HepG2 (cell line): ENCODE data around the gene DUSP9. TPM values are rescaled to one million over a fixed set of nuclear protein-coding genes. Genes with fewer than 3 reads are reported as not detected.
A peak's percentile ranks its signal among the peaks of the same experiment; 100 is the strongest.

Experiments used
- FOXA3 ChIP-seq: IDR thresholded peaks from 2 replicates; pipeline ENCODE4 v1.6.1; 2016; ENCODE audit warnings: missing genetic modification reagents, missing compliant biosample characterization
- HNRNPK ChIP-seq: fragments of 200-400 bp; formaldehyde crosslinking; IDR thresholded peaks from 2 replicates; pipeline ENCODE4 v1.6.1; 2018; ENCODE audit warnings: low read length, low read depth, moderate library complexity, mild to moderate bottlenecking; ENCODE audit not compliant: poor library complexity, severe bottlenecking
- HOXA3 ChIP-seq: sonication (generic); formaldehyde crosslinking; IDR thresholded peaks from 2 replicates; pipeline ENCODE4 v1.5.0; 2020; ENCODE audit warnings: missing genetic modification reagents
- MAFK ChIP-seq, 2 experiments: IDR thresholded peaks in 1 of 2; conservative IDR thresholded peaks in 1 of 2; 2 replicates each; pipeline ENCODE4 v1.6.1; 2011; ENCODE audit warnings: improper control_type of control experiment in 2 of 2, low read length in 2 of 2
- MED1 ChIP-seq: sonication (generic); formaldehyde crosslinking; IDR thresholded peaks from 2 replicates; pipeline ENCODE4 v1.4.0; 2020; ENCODE audit warnings: missing genetic modification reagents
- MIER3 ChIP-seq: IDR thresholded peaks from 2 replicates; pipeline ENCODE4 v1.6.1; 2016; ENCODE audit warnings: missing compliant biosample characterization, borderline replicate concordance
- MXD4 ChIP-seq: IDR thresholded peaks from 2 replicates; pipeline ENCODE4 v1.6.1; 2016; ENCODE audit warnings: mild to moderate bottlenecking, missing biosample characterization, missing genetic modification reagents
- RXRA ChIP-seq: sonication (generic); formaldehyde crosslinking; IDR thresholded peaks from 2 replicates; pipeline ENCODE4 v1.5.1; 2020; ENCODE audit warnings: missing genetic modification reagents
- TEAD3 ChIP-seq: optimal IDR thresholded peaks from 2 replicates; pipeline ENCODE3; 2016; ENCODE audit warnings: borderline replicate concordance
- ZEB1 ChIP-seq: IDR thresholded peaks from 2 replicates; pipeline ENCODE4 v1.6.1; 2012; ENCODE audit warnings: mild to moderate bottlenecking, low read depth, inconsistent platforms; ENCODE audit not compliant: insufficient replicate concordance
- ZNF263 ChIP-seq: sonication (generic); formaldehyde crosslinking; IDR thresholded peaks from 2 replicates; pipeline ENCODE4 v1.4.0; 2020; ENCODE audit warnings: missing genetic modification reagents
- ZNF883 ChIP-seq: sonication (generic); formaldehyde crosslinking; IDR thresholded peaks from 2 replicates; pipeline ENCODE4 v1.5.1; 2020; ENCODE audit warnings: mild to moderate bottlenecking, missing genetic modification reagents; ENCODE audit errors: not compliant biosample characterization
- polyA plus RNA-seq, 8 experiments: library from polyadenylated mRNA; depleted of rRNA in 3 of 8; stranded (reverse) in 7 of 8; unstranded in 1 of 8; fragments of >200 nt; fragmentation: Illumina TruSeq in 4 of 8; extraction: Trizol in 4 of 8; gene quantifications; 2 replicates each; pipeline versions ENCODE4 v1.2.1 to v1.2.3, GENCODE V29; 2011 to 2016; ENCODE audit warnings: low read depth in 4 of 8, missing spikeins in 1 of 8, mixed read lengths in 1 of 8; ENCODE audit not compliant: insufficient read depth in 1 of 8
- total RNA-seq, 5 experiments: library from RNA; depleted of rRNA; stranded (reverse); fragments of >200 nt; fragmentation: Illumina TruSeq; extraction: Trizol; gene quantifications; 2 replicates each; pipeline ENCODE4 v1.2.3, GENCODE V29; 2016; ENCODE audit warnings: low read depth in 1 of 5
- TF ChIP-seq, protein P1 (sequence below): sonication (generic); formaldehyde crosslinking; IDR thresholded peaks from 2 replicates; pipeline ENCODE4 v1.4.0; 2020; ENCODE audit warnings: missing genetic modification reagents, mild to moderate bottlenecking, borderline replicate concordance
- TF ChIP-seq, protein P2 (sequence below): sonication (generic); formaldehyde crosslinking; conservative IDR thresholded peaks from 2 replicates; pipeline ENCODE4 v1.4.0; 2020; ENCODE audit warnings: missing genetic modification reagents
- TF ChIP-seq, protein P3 (sequence below), 2 experiments: sonication (generic) in 1 of 2; formaldehyde crosslinking in 1 of 2; IDR thresholded peaks; 2 replicates each; pipeline versions ENCODE4 v1.6.1 to v1.9.0; 2014 to 2022; ENCODE audit warnings: antibody characterized with exemption in 1 of 2, borderline replicate concordance in 1 of 2, inconsistent platforms in 1 of 2, low read depth in 1 of 2, missing genetic modification reagents in 1 of 2
- TF ChIP-seq, protein P4 (sequence below): sonication (generic); formaldehyde crosslinking; IDR thresholded peaks from 2 replicates; pipeline ENCODE4 v1.5.1; 2020; ENCODE audit warnings: missing genetic modification reagents, mild to moderate bottlenecking, borderline replicate concordance

The DUSP9 gene
- total and polyA plus RNA-seq, 2 of the 13 experiments (the other 11 are each of a cell fraction or from before 2014, with no cell fraction given), result 235 to 435 TPM

DNA sequence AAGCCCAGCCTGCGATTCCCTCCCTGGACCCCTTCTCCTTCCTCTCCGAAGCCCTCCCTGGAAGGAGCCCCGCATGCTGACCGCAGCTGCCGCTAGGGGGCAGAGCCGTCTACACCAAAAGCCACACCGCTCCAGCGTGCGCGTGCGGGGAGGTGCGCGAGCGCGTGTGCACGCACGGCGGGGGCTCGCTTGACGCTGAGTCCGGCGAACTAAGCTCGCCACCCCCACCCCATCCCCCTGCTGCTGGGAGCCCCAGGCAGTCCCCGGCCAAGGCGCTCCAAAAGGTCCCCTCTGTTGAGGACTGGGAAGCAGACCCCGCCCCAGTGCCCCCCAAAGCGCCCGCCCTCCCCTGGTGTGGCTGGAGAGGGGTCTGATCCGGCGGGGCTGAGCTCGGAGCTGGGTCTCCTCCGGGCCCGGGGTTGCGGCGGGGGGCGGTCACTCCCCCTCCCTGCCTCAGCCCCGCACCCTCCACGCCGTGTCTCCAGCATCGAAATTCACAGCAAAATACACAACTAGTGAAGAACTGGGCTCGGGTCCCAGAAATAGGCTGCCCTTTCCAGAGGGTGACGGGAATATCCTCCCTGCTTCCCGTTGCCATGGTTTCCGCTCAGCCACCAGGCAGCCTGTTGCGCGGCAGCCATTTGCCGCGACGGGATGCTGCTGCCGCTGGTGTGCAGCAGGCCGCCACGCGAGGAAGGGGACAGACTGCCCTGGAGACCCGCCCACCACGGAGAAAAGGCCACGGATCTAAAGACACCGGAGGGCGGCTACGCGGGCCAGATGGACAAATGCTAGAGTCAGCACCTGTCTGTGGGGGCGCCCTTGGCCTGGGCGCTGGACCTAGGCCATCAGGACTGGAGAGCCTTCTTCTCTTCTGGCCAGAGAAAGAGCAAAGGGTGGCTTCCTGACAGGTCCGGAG is 36.8 kb upstream of the DUSP9 start (continued):
- TF ChIP-seq, protein P1, sequence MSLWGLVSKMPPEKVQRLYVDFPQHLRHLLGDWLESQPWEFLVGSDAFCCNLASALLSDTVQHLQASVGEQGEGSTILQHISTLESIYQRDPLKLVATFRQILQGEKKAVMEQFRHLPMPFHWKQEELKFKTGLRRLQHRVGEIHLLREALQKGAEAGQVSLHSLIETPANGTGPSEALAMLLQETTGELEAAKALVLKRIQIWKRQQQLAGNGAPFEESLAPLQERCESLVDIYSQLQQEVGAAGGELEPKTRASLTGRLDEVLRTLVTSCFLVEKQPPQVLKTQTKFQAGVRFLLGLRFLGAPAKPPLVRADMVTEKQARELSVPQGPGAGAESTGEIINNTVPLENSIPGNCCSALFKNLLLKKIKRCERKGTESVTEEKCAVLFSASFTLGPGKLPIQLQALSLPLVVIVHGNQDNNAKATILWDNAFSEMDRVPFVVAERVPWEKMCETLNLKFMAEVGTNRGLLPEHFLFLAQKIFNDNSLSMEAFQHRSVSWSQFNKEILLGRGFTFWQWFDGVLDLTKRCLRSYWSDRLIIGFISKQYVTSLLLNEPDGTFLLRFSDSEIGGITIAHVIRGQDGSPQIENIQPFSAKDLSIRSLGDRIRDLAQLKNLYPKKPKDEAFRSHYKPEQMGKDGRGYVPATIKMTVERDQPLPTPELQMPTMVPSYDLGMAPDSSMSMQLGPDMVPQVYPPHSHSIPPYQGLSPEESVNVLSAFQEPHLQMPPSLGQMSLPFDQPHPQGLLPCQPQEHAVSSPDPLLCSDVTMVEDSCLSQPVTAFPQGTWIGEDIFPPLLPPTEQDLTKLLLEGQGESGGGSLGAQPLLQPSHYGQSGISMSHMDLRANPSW, result no peak
- peak; percentile 42 for TF ChIP-seq TEAD3 (CRISPR knock-in tag)
- TF ChIP-seq, protein P2, sequence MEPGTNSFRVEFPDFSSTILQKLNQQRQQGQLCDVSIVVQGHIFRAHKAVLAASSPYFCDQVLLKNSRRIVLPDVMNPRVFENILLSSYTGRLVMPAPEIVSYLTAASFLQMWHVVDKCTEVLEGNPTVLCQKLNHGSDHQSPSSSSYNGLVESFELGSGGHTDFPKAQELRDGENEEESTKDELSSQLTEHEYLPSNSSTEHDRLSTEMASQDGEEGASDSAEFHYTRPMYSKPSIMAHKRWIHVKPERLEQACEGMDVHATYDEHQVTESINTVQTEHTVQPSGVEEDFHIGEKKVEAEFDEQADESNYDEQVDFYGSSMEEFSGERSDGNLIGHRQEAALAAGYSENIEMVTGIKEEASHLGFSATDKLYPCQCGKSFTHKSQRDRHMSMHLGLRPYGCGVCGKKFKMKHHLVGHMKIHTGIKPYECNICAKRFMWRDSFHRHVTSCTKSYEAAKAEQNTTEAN (CRISPR knock-in tag), result peak; percentile 39; the same call in 1 of the 2 replicates
- TF ChIP-seq FOXA3 (CRISPR knock-in tag), result peak; percentile 31; the same call in 1 of the 2 replicates
- TF ChIP-seq RXRA (CRISPR knock-in tag), result 0 out of 2 replicates have a peak, but pooled peaks have one; percentile 43
- TF ChIP-seq MAFK (conservative IDR thresholded peaks at IDR 0.05 in 1 of 2, IDR thresholded peaks at IDR 0.05 in 1 of 2; ENCODE audit: low read length in 2 of 2), result peak; percentile 12 to 24; a peak in 2 of 4 replicates
- peak; percentile 72 for TF ChIP-seq MED1 (CRISPR knock-in tag)
- TF ChIP-seq HOXA3 (CRISPR knock-in tag), result peak; percentile 45
- TF ChIP-seq, protein P3, sequence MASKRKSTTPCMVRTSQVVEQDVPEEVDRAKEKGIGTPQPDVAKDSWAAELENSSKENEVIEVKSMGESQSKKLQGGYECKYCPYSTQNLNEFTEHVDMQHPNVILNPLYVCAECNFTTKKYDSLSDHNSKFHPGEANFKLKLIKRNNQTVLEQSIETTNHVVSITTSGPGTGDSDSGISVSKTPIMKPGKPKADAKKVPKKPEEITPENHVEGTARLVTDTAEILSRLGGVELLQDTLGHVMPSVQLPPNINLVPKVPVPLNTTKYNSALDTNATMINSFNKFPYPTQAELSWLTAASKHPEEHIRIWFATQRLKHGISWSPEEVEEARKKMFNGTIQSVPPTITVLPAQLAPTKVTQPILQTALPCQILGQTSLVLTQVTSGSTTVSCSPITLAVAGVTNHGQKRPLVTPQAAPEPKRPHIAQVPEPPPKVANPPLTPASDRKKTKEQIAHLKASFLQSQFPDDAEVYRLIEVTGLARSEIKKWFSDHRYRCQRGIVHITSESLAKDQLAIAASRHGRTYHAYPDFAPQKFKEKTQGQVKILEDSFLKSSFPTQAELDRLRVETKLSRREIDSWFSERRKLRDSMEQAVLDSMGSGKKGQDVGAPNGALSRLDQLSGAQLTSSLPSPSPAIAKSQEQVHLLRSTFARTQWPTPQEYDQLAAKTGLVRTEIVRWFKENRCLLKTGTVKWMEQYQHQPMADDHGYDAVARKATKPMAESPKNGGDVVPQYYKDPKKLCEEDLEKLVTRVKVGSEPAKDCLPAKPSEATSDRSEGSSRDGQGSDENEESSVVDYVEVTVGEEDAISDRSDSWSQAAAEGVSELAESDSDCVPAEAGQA (IDR thresholded peaks at IDR 0.05; ENCODE audit: low read depth), result no peak
- TF ChIP-seq, protein P3 (CRISPR knock-in tag; IDR thresholded peaks at IDR 0.05; ENCODE audit: borderline replicate concordance), result no peak
- peak; percentile 76 for TF ChIP-seq MXD4 (CRISPR knock-in tag)
- TF ChIP-seq ZNF263, result peak; percentile 66
- TF ChIP-seq ZNF883 (CRISPR knock-in tag), result no peak
- TF ChIP-seq ZEB1, result no peak
- TF ChIP-seq HNRNPK, result peak; percentile 31
- TF ChIP-seq, protein P4, sequence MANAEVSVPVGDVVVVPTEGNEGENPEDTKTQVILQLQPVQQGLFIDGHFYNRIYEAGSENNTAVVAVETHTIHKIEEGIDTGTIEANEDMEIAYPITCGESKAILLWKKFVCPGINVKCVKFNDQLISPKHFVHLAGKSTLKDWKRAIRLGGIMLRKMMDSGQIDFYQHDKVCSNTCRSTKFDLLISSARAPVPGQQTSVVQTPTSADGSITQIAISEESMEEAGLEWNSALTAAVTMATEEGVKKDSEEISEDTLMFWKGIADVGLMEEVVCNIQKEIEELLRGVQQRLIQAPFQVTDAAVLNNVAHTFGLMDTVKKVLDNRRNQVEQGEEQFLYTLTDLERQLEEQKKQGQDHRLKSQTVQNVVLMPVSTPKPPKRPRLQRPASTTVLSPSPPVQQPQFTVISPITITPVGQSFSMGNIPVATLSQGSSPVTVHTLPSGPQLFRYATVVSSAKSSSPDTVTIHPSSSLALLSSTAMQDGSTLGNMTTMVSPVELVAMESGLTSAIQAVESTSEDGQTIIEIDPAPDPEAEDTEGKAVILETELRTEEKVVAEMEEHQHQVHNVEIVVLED (CRISPR knock-in tag), result peak; percentile 83
- 0 out of 2 replicates have a peak, but pooled peaks have one; percentile 32 for TF ChIP-seq MIER3 (CRISPR knock-in tag)
